ENCODE results near the gene SLC18B1.

The SLC18B1 gene

GRCh38 chr6:132749111-132749510 lies 49.3 kb downstream of the SLC18B1 start:
- Histone ChIP-seq H2AFZ (ENCODE audit: low read length) (no peak overlapping the region), H3F3A (ENCODE audit: low read depth) (no peaks in the 10 kb centered on the region), H3K4me1 (ENCODE audit: insufficient read depth, low read length, poor library complexity, severe bottlenecking) (no peaks in the 10 kb centered on the region), H3K36me3 (ENCODE audit: insufficient read depth, low read length) (no peaks in the 10 kb centered on the region), H3K9ac (ENCODE audit: low read depth, low read length, poor library complexity, severe bottlenecking) (no peak overlapping the region), H3K27me3 (ENCODE audit: insufficient read depth, low read length, poor library complexity, severe bottlenecking) (no peaks in the 10 kb centered on the region), H3K4me3 (ENCODE audit: low read length, poor library complexity, severe bottlenecking) (no peak overlapping the region), H3K9me2 (replicated peaks; ENCODE audit: low read depth, low read length) (no peaks in the 10 kb centered on the region), H4K20me1 (ENCODE audit: insufficient read depth, low read length, poor library complexity, severe bottlenecking) (no peaks in the 10 kb centered on the region), H3K9me3 (ENCODE audit: insufficient read depth, low read depth, low read length) (no peaks in the 10 kb centered on the region), H3K4me2 (ENCODE audit: low read depth, low read length, poor library complexity, severe bottlenecking) (no peak overlapping the region), H3K79me2 (ENCODE audit: insufficient read depth, low read length) (no peaks in the 10 kb centered on the region)
- TF ChIP-seq, protein P1, sequence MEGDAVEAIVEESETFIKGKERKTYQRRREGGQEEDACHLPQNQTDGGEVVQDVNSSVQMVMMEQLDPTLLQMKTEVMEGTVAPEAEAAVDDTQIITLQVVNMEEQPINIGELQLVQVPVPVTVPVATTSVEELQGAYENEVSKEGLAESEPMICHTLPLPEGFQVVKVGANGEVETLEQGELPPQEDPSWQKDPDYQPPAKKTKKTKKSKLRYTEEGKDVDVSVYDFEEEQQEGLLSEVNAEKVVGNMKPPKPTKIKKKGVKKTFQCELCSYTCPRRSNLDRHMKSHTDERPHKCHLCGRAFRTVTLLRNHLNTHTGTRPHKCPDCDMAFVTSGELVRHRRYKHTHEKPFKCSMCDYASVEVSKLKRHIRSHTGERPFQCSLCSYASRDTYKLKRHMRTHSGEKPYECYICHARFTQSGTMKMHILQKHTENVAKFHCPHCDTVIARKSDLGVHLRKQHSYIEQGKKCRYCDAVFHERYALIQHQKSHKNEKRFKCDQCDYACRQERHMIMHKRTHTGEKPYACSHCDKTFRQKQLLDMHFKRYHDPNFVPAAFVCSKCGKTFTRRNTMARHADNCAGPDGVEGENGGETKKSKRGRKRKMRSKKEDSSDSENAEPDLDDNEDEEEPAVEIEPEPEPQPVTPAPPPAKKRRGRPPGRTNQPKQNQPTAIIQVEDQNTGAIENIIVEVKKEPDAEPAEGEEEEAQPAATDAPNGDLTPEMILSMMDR (conservative IDR thresholded peaks at IDR 0.05; ENCODE audit: low read length), result no peak
- no peak for TF ChIP-seq EZH2phosphoT487 (IDR thresholded peaks at IDR 0.05; ENCODE audit: borderline replicate concordance)

GRCh38 chr6:132748446-132748845 lies 50.0 kb downstream of the SLC18B1 start:
- no peaks in the 10 kb centered on the region for H3K36me3 ChIP-seq (ENCODE audit: insufficient read depth, low read length)
- no peaks in the 10 kb centered on the region for H3K27me3 ChIP-seq (ENCODE audit: insufficient read depth, low read length, poor library complexity, severe bottlenecking)
- no peak overlapping the region for H3K4me2 ChIP-seq (ENCODE audit: low read depth, low read length, poor library complexity, severe bottlenecking)
- H3K4me1 ChIP-seq (ENCODE audit: insufficient read depth, low read length, poor library complexity, severe bottlenecking), result no peaks in the 10 kb centered on the region
- no peaks in the 10 kb centered on the region for H4K20me1 ChIP-seq (ENCODE audit: insufficient read depth, low read length, poor library complexity, severe bottlenecking)
- TF ChIP-seq, protein P1 (conservative IDR thresholded peaks at IDR 0.05; ENCODE audit: low read length), result no peak
- TF ChIP-seq EZH2phosphoT487 (IDR thresholded peaks at IDR 0.05; ENCODE audit: borderline replicate concordance), result no peak
- H3F3A ChIP-seq (ENCODE audit: low read depth), result no peaks in the 10 kb centered on the region
- no peak overlapping the region for H3K4me3 ChIP-seq (ENCODE audit: low read length, poor library complexity, severe bottlenecking)
- no peak overlapping the region for H3K9ac ChIP-seq (ENCODE audit: low read depth, low read length, poor library complexity, severe bottlenecking)
- no peak overlapping the region for H2AFZ ChIP-seq (ENCODE audit: low read length)
- no peaks in the 10 kb centered on the region for H3K9me2 ChIP-seq (replicated peaks; ENCODE audit: low read depth, low read length)
- no peaks in the 10 kb centered on the region for H3K9me3 ChIP-seq (ENCODE audit: insufficient read depth, low read depth, low read length)
- H3K79me2 ChIP-seq (ENCODE audit: insufficient read depth, low read length), result no peaks in the 10 kb centered on the region

- Histone ChIP-seq H3K9ac (ENCODE audit: low read depth, low read length, poor library complexity, severe bottlenecking) (no peak overlapping the region), H3K79me2 (ENCODE audit: insufficient read depth, low read length) (no peaks in the 10 kb centered on the region), H3K4me3 (ENCODE audit: low read length, poor library complexity, severe bottlenecking) (no peak overlapping the region), H3K27me3 (ENCODE audit: insufficient read depth, low read length, poor library complexity, severe bottlenecking) (no peaks in the 10 kb centered on the region), H3F3A (ENCODE audit: low read depth) (no peaks in the 10 kb centered on the region), H3K9me3 (ENCODE audit: insufficient read depth, low read depth, low read length) (no peaks in the 10 kb centered on the region), H4K20me1 (ENCODE audit: insufficient read depth, low read length, poor library complexity, severe bottlenecking) (no peaks in the 10 kb centered on the region), H3K9me2 (replicated peaks; ENCODE audit: low read depth, low read length) (no peaks in the 10 kb centered on the region), H3K36me3 (ENCODE audit: insufficient read depth, low read length) (no peaks in the 10 kb centered on the region), H3K4me2 (ENCODE audit: low read depth, low read length, poor library complexity, severe bottlenecking) (no peak overlapping the region), H2AFZ (ENCODE audit: low read length) (no peak overlapping the region), H3K4me1 (ENCODE audit: insufficient read depth, low read length, poor library complexity, severe bottlenecking) (no peaks in the 10 kb centered on the region)
- TF ChIP-seq, protein P1 (conservative IDR thresholded peaks at IDR 0.05; ENCODE audit: low read length), result no peak
- no peak for TF ChIP-seq EZH2phosphoT487 (IDR thresholded peaks at IDR 0.05; ENCODE audit: borderline replicate concordance)
Observed at GRCh38 chr6:132746048-132746447, 52.4 kb downstream of the SLC18B1 start.

Data from Loucy (cell line).